GM23338 (cell line): Measurements from ENCODE around the gene SYNE2. TPM values are rescaled to one million over a fixed set of nuclear protein-coding genes. Genes with fewer than 3 reads are reported as not detected.
A peak's percentile ranks its signal among the peaks of the same experiment; 100 is the strongest.

ENCODE experiments used
- ATAC-seq: fragments of 200-7000 bp; cut with Tn5 transposase; 3 replicates; pipeline ENCODE4 v1.9.1; 2020
- DNase-seq: peaks from one replicate; pipeline ENCODE4 v3.0.0-alpha.2; 2015; ENCODE audit warnings: low spot score
- H2AFZ ChIP-seq: fragments of 200-600 bp; sonication (generic); 2 replicates; pipeline ENCODE4 v1.8.0; 2016; ENCODE audit warnings: antibody characterized with exemption, mild to moderate bottlenecking, moderate library complexity
- H3F3A ChIP-seq: fragments of 200-600 bp; sonication (generic); replicated peaks from 2 replicates; pipeline ENCODE4 v1.8.0; 2017; ENCODE audit warnings: antibody characterized with exemption, mixed run types, low read depth
- H3K27ac ChIP-seq: fragments of 200-600 bp; sonication (generic); 2 replicates; pipeline ENCODE4 v1.6.1; 2016; ENCODE audit warnings: low read depth
- H3K27me3 ChIP-seq: fragments of 200-600 bp; sonication (generic); 2 replicates; pipeline ENCODE4 v1.8.0; 2016; ENCODE audit warnings: mild to moderate bottlenecking, mixed run types, moderate library complexity; ENCODE audit not compliant: insufficient read depth
- H3K36me3 ChIP-seq: fragments of 200-600 bp; sonication (generic); 2 replicates; pipeline ENCODE4 v1.8.0; 2016; ENCODE audit warnings: mild to moderate bottlenecking; ENCODE audit not compliant: insufficient read depth
- H3K4me1 ChIP-seq: fragments of 200-600 bp; sonication (generic); 2 replicates; pipeline ENCODE4 v1.8.0; 2016; ENCODE audit warnings: mild to moderate bottlenecking, moderate library complexity; ENCODE audit not compliant: insufficient read depth
- H3K4me2 ChIP-seq: fragments of 200-600 bp; sonication (generic); 2 replicates; pipeline ENCODE4 v1.7.1; 2017; ENCODE audit warnings: mixed run types
- H3K4me3 ChIP-seq: fragments of 200-600 bp; sonication (generic); 2 replicates; pipeline ENCODE4 v1.6.1; 2016; ENCODE audit warnings: mixed run types
- H3K79me2 ChIP-seq: fragments of 200-600 bp; sonication (generic); replicated peaks from 2 replicates; pipeline ENCODE4 v1.8.0; 2017; ENCODE audit warnings: mild to moderate bottlenecking; ENCODE audit not compliant: insufficient read depth
- H3K9me2 ChIP-seq: fragments of 200-600 bp; sonication (generic); 2 replicates; pipeline ENCODE4 v1.8.0; 2017; ENCODE audit not compliant: insufficient read depth
- H4K20me1 ChIP-seq: fragments of 200-600 bp; sonication (generic); replicated peaks from 2 replicates; pipeline ENCODE4 v1.8.0; 2017; ENCODE audit warnings: mild to moderate bottlenecking; ENCODE audit not compliant: insufficient read depth
- H3K27ac Mint-ChIP-seq: 2 replicates; pipeline ENCODE4 v1.8.0; 2020; ENCODE audit warnings: inconsistent platforms, mild to moderate bottlenecking, moderate library complexity, mixed read lengths
- H3K27me3 Mint-ChIP-seq: 3 replicates; pipeline ENCODE4 v1.8.0; 2022; ENCODE audit warnings: low read depth, mild to moderate bottlenecking, moderate library complexity, mixed read lengths, inconsistent platforms; ENCODE audit not compliant: insufficient read depth, poor library complexity
- H3K36me3 Mint-ChIP-seq: 3 replicates; pipeline ENCODE4 v1.8.0; 2021; ENCODE audit warnings: low read depth, mild to moderate bottlenecking, inconsistent platforms, moderate library complexity, mixed read lengths
- H3K4me1 Mint-ChIP-seq: 3 replicates; pipeline ENCODE4 v1.8.0; 2020; ENCODE audit warnings: mild to moderate bottlenecking, inconsistent platforms, mixed read lengths
- H3K4me3 Mint-ChIP-seq: 3 replicates; pipeline ENCODE4 v1.8.0; 2021; ENCODE audit warnings: moderate library complexity, mild to moderate bottlenecking, inconsistent platforms, mixed read lengths
- H3K9me3 Mint-ChIP-seq: 3 replicates; pipeline ENCODE4 v1.8.0; 2020; ENCODE audit warnings: moderate library complexity, mild to moderate bottlenecking, inconsistent platforms, mixed read lengths
- EZH2 ChIP-seq: fragments of 200-600 bp; sonication (generic); IDR thresholded peaks from one replicate; pipeline ENCODE4 v1.8.0; 2017; ENCODE audit warnings: antibody characterized with exemption, mild to moderate bottlenecking, low read depth; ENCODE audit not compliant: unreplicated experiment
- EZH2phosphoT487 ChIP-seq: fragments of 200-600 bp; sonication (generic); IDR thresholded peaks from one replicate; pipeline ENCODE4 v1.8.1; 2018; ENCODE audit warnings: antibody characterized with exemption; ENCODE audit not compliant: unreplicated experiment
- NANOG ChIP-seq: IDR thresholded peaks from 2 replicates; pipeline ENCODE4 v1.6.1; 2016; ENCODE audit warnings: antibody characterized with exemption, borderline replicate concordance
- POLR2AphosphoS5 ChIP-seq: IDR thresholded peaks from 2 replicates; pipeline ENCODE4 v1.6.1; 2016; ENCODE audit warnings: antibody characterized with exemption, low read depth
- ZNF462 ChIP-seq: fragments of 250-450 bp; sonication (Bioruptor Pico); IDR thresholded peaks from 2 replicates; pipeline ENCODE4 v1.5.0; 2020; ENCODE audit warnings: mild to moderate bottlenecking, moderate library complexity
- polyA plus RNA-seq: library from polyadenylated mRNA; unstranded; fragments of >200 nt; fragmentation: Nextera tagmentation; extraction: Ambion mirVana; gene quantifications from 2 replicates; pipeline ENCODE4 v1.2.1, GENCODE V29; 2016
- total RNA-seq: library from RNA; depleted of rRNA; stranded (reverse); fragments of >200 nt; shearing (Covaris generic); gene quantifications from 2 replicates; pipeline ENCODE4 v1.2.3, GENCODE V29; 2014

The SYNE2 gene
- total and polyA plus RNA-seq, 2 experiments from 2014 or later = 34.3 to 86.5 TPM

DNA sequence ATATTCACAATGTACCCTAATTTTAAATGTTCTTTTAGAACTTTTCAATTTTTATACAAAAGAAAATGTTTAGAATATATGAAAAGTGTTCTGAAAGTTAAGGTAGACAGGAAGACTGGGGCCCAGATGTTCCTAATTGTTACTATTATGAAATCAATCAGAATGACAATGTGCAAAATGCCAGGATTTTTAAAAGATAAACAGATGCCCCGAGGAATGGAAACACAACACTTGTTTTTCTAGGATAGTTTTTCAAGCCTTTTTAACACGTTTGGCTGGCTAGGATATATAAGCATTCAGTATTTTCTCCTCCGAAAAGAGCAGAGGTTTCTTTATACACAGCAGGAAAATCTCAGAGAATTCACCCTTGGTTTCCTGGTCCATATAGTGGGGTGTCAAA, 334.5 kb downstream of the SYNE2 start:
- no peak for TF ChIP-seq POLR2AphosphoS5
- TF ChIP-seq NANOG = peak; percentile 26; the same call in 1 of the 2 replicates

DNA sequence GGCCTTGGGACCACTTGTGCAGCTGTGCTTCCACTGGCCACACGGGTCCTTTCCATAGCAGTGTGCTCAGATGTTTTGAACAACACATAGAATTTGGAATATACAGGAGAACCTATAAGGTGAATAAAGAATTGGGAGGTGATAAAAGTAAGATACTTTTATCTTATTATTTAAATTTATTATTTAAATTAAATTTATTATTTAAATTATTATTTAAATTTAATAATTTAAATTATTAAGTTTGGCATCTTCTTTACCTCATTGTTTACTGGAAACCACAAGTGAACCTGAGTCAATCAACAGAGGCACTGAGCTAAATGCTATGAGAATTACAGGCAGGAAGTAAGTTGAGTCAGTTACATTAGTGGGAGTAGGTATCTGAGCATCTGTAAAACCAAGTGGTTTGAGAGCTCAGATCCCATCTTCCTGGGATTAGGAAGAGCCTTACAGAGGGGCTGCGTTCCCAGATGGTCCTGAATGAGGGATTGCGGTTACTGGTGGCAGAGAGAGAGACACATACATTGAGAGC, 338.2 kb downstream of the SYNE2 start:
- Histone ChIP-seq H3K27ac (no peak overlapping the region), H3K4me2 (no peak overlapping the region), H3F3A (peaks cover 6% of the 10 kb centered on the region; the same call in 1 of the 2 replicates), H3K4me1 (peaks cover 38% of the 10 kb centered on the region), H4K20me1 (no peaks in the 10 kb centered on the region; the same call in 1 of the 2 replicates), H2AFZ (no peak overlapping the region), H3K36me3 (peaks cover 3% of the 10 kb centered on the region; the same call in 1 of the 2 replicates), H3K9me2 (no peaks in the 10 kb centered on the region), H3K4me3 (no peak overlapping the region), H3K27me3 (no peaks in the 10 kb centered on the region), H3K79me2 (peaks cover 16% of the 10 kb centered on the region)
- Mint-ChIP-seq H3K27me3 (peaks cover 6% of the 10 kb centered on the region), H3K36me3 (peaks cover 44% of the 10 kb centered on the region), H3K4me1 (peaks cover 70% of the 10 kb centered on the region), H3K4me3 (no peak overlapping the region; the same call in 2 of the 3 replicates), H3K27ac (no peak overlapping the region), H3K9me3 (no peaks in the 10 kb centered on the region)
- DNase-seq = no peak
- no peak for ATAC-seq
- TF ChIP-seq ZNF462 (CRISPR knock-in tag) (no peak), EZH2 (no peak), EZH2phosphoT487 (no peak)

More for the DNA sequence above, 334.5 kb downstream of the SYNE2 start:
- peaks cover 37% of the 10 kb centered on the region for H3K4me1 Mint-ChIP-seq
- H3K27ac Mint-ChIP-seq = no peak overlapping the region
- H3K27me3 ChIP-seq = no peaks in the 10 kb centered on the region
- no peaks in the 10 kb centered on the region for H3K9me2 ChIP-seq
- H3K4me3 ChIP-seq = peak overlapping the region; percentile 55
- peaks cover 3% of the 10 kb centered on the region for H3K27me3 Mint-ChIP-seq
- H3K36me3 Mint-ChIP-seq = peaks cover 63% of the 10 kb centered on the region
- peak overlapping the region; percentile 78 for H3K27ac ChIP-seq
- H3K36me3 ChIP-seq = peaks cover 3% of the 10 kb centered on the region; the same call in 1 of the 2 replicates
- H3K4me3 Mint-ChIP-seq = peak overlapping the region; percentile 76
- no peaks in the 10 kb centered on the region for H3F3A ChIP-seq
- ATAC-seq (no peak), DNase-seq (no peak)
- H3K4me2 ChIP-seq = peak overlapping the region; percentile 52
- H2AFZ ChIP-seq = no peak overlapping the region
- peaks cover 6% of the 10 kb centered on the region; the same call in 1 of the 2 replicates for H3K79me2 ChIP-seq
- no peaks in the 10 kb centered on the region; the same call in 1 of the 2 replicates for H4K20me1 ChIP-seq
- H3K9me3 Mint-ChIP-seq = peaks cover 21% of the 10 kb centered on the region
- H3K4me1 ChIP-seq = peaks cover 18% of the 10 kb centered on the region
